Mesothelial cell of epicardium (in vitro differentiated cells): ENCODE measurements around the gene TMEM239. TPM values are rescaled to one million over a fixed set of nuclear protein-coding genes. Genes with fewer than 3 reads are reported as not detected.

Experiments
- DNase-seq, 2 experiments: peaks; one replicate each; pipeline ENCODE4 v3.0.0; 2021; ENCODE audit warnings: low spot score in 2 of 2; ENCODE audit not compliant: unreplicated experiment in 2 of 2
- H3K27ac Mint-ChIP-seq: 2 replicates; pipeline ENCODE4 v1.8.0; 2021; ENCODE audit warnings: mixed read lengths
- H3K27me3 Mint-ChIP-seq: 2 replicates; pipeline ENCODE4 v1.8.0; 2021; ENCODE audit warnings: low read depth, mixed read lengths
- H3K36me3 Mint-ChIP-seq: 2 replicates; pipeline ENCODE4 v1.8.0; 2021; ENCODE audit warnings: mixed read lengths
- H3K4me1 Mint-ChIP-seq: 2 replicates; pipeline ENCODE4 v1.8.0; 2021; ENCODE audit warnings: mixed read lengths
- H3K4me3 Mint-ChIP-seq: 2 replicates; pipeline ENCODE4 v1.8.0; 2021; ENCODE audit warnings: mild to moderate bottlenecking, moderate library complexity, mixed read lengths
- H3K9me3 Mint-ChIP-seq: 2 replicates; pipeline ENCODE4 v1.8.0; 2021; ENCODE audit warnings: mixed read lengths
- CTCF ChIP-seq: fragments of 200-600 bp; sonication (generic); IDR thresholded peaks from one replicate; pipeline ENCODE4 v1.5.0; 2021; ENCODE audit warnings: antibody characterized with exemption; ENCODE audit not compliant: unreplicated experiment
- total RNA-seq: library from RNA; stranded (reverse); gene quantifications from 3 replicates; pipeline ENCODE4 v1.2.1, GENCODE V29; 2021

The TMEM239 gene
- total RNA-seq, 1 donor from 2014 or later: not detected

- no peak for TF ChIP-seq CTCF
Observed at GRCh38 chr20:2867081-2867864, 51.1 kb downstream of the TMEM239 start.

More at GRCh38 chr20:2867081-2867864, 51.1 kb downstream of the TMEM239 start:
- no peak for DNase-seq
- no peak overlapping the region for H3K27ac Mint-ChIP-seq
- H3K4me1 Mint-ChIP-seq: peaks cover 14% of the 10 kb centered on the region
- no peaks in the 10 kb centered on the region for H3K9me3 Mint-ChIP-seq
- no peak overlapping the region for H3K4me3 Mint-ChIP-seq
- H3K27me3 Mint-ChIP-seq: peaks cover 19% of the 10 kb centered on the region
- H3K36me3 Mint-ChIP-seq: peaks cover 10% of the 10 kb centered on the region

Other genes with a start within 250 kb of the TMEM239 start
- 258 to 275 TPM (median 267 TPM) in 3 replicates for gene NOP56, start 163.7 kb upstream of the TMEM239 start, total RNA-seq
- gene IDH3B, start 152.1 kb upstream of the TMEM239 start, total RNA-seq: 87.9 to 93.1 TPM (median 91.6 TPM) in 3 replicates
- 65.5 to 78.8 TPM (median 66.4 TPM) in 3 replicates for gene EBF4, start 123.6 kb upstream of the TMEM239 start, total RNA-seq
- gene CPXM1, start 15.7 kb upstream of the TMEM239 start, total RNA-seq: 152 to 160 TPM (median 155 TPM) in 3 replicates
- not detected in 3 replicates for gene C20orf141, start 1.4 kb upstream of the TMEM239 start, total RNA-seq
- gene PCED1A, start 24.3 kb downstream of the TMEM239 start, total RNA-seq: 108 to 113 TPM (median 108 TPM) in 3 replicates
- 46.0 to 51.6 TPM (median 47.7 TPM) in 3 replicates for gene VPS16, start 24.4 kb downstream of the TMEM239 start, total RNA-seq
- gene PTPRA, start 57.1 kb downstream of the TMEM239 start, total RNA-seq: 62.5 to 67.0 TPM (median 65.2 TPM) in 3 replicates
- 1.6 to 2.1 TPM (median 1.9 TPM) in 3 replicates for gene GNRH2, start 227.3 kb downstream of the TMEM239 start, total RNA-seq
- 56.9 to 66.3 TPM (median 57.0 TPM) in 3 replicates for gene MRPS26, start 229.7 kb downstream of the TMEM239 start, total RNA-seq